Measurements from ENCODE around the gene GAB3.

DNA sequence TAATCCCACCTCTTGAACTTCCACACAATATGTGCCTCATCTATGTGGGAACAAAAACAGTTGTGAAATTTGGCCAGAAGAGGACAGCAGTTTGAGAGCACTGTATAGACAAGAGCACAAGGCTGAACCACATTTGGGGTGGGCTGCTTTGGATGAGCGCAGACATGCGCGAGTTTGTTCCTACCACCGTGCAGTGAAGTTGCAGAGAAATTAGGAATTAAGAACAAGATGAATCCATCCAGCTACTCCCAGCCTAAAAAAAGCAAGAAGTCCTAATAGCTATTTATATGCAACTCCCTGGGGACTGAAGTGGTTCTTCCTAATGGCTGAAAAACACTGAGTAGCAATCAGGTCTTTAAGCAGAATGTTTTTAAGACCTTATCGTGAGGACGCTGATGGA is 1.0 kb downstream of the GAB3 start:
- TF ChIP-seq, protein P1, sequence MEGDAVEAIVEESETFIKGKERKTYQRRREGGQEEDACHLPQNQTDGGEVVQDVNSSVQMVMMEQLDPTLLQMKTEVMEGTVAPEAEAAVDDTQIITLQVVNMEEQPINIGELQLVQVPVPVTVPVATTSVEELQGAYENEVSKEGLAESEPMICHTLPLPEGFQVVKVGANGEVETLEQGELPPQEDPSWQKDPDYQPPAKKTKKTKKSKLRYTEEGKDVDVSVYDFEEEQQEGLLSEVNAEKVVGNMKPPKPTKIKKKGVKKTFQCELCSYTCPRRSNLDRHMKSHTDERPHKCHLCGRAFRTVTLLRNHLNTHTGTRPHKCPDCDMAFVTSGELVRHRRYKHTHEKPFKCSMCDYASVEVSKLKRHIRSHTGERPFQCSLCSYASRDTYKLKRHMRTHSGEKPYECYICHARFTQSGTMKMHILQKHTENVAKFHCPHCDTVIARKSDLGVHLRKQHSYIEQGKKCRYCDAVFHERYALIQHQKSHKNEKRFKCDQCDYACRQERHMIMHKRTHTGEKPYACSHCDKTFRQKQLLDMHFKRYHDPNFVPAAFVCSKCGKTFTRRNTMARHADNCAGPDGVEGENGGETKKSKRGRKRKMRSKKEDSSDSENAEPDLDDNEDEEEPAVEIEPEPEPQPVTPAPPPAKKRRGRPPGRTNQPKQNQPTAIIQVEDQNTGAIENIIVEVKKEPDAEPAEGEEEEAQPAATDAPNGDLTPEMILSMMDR (conservative IDR thresholded peaks at IDR 0.05): no peak
- TF ChIP-seq EZH2 (IDR thresholded peaks at IDR 0.05; ENCODE audit: low read depth): no peak

Data from PC-9 (cell line).